HepG2 (cell line): ENCODE data around the gene IL10RA. TPM values are rescaled to one million over a fixed set of nuclear protein-coding genes. Genes with fewer than 3 reads are reported as not detected.

Experiments
- ATAC-seq: fragments of 200-7000 bp; cut with Tn5 transposase; 3 replicates; pipeline ENCODE4 v1.9.1; 2020; ENCODE audit warnings: mild to moderate bottlenecking, moderate library complexity
- BruUV-seq: library from RNA; stranded (reverse); fragments of 400-500 nt; replicated peaks from 2 replicates; lab custom pipeline; 2021; lab: Mats Ljungman, UMichigan
- CTCF ChIA-PET: fragments of 300-600 bp; formaldehyde crosslinking; extraction: SDS; loops from one replicate; lab custom pipeline; 2021; ENCODE audit warnings: low total read pairs, inconsistent platforms, low intra/inter-chr PET ratio; lab: Yijun Ruan, JAX
- POLR2A ChIA-PET: fragments of 350-600 bp; sonication (Branson Sonifier 250); formaldehyde crosslinking; loops from one replicate; lab custom pipeline; 2020; ENCODE audit warnings: antibody characterized with exemption, inconsistent platforms; lab: Yijun Ruan, JAX
- DNase-seq: peaks from one replicate; pipeline ENCODE4 v3.0.0-alpha.2; 2015; ENCODE audit warnings: low spot score
- FAIRE-seq: peaks from 3 replicates; lab custom pipeline; 2011; peaks lifted over from hg19 to GRCh38; lab: Jason Lieb, UNC
- H2AFZ ChIP-seq: one replicate; pipeline ENCODE4 v1.6.1; 2011; ENCODE audit warnings: low read length, inconsistent platforms
- H3K27ac ChIP-seq: fragments of 300-600 bp; 3 replicates; pipeline ENCODE4 v1.8.0; 2011; ENCODE audit warnings: mixed run types, mild to moderate bottlenecking, mixed read lengths, low read length, inconsistent platforms; ENCODE audit not compliant: insufficient read depth; ENCODE audit errors: extremely low read length
- H3K27me3 ChIP-seq, 2 experiments: fragments of 200-600 bp in 1 of 2; 2 replicates in 1 of 2; 3 replicates in 1 of 2; pipeline versions ENCODE4 v1.6.0 to v1.8.0; 2011; ENCODE audit warnings: low read length in 2 of 2, mild to moderate bottlenecking in 2 of 2, moderate library complexity in 2 of 2, inconsistent platforms in 1 of 2; ENCODE audit not compliant: insufficient read depth in 2 of 2, control insufficient read depth in 1 of 2
- H3K36me3 ChIP-seq, 2 experiments: fragments of 200-600 bp in 1 of 2; replicated peaks in 1 of 2; 2 replicates in 1 of 2; 3 replicates in 1 of 2; pipeline versions ENCODE4 v1.5.1 to v1.8.0; 2011; ENCODE audit warnings: low read length in 2 of 2, inconsistent platforms in 1 of 2; ENCODE audit not compliant: insufficient read depth in 2 of 2, control insufficient read depth in 1 of 2
- H3K4me1 ChIP-seq: 2 replicates; pipeline ENCODE4 v1.5.1; 2012; ENCODE audit warnings: low read length, inconsistent platforms; ENCODE audit not compliant: insufficient read depth
- H3K4me2 ChIP-seq: 2 replicates; pipeline ENCODE4 v1.6.0; 2011; ENCODE audit warnings: low read depth, low read length, inconsistent platforms
- H3K4me3 ChIP-seq, 3 experiments: fragments of 200-600 bp in 1 of 3; sonication (generic), shearing (Covaris generic) in 1 of 3; replicated peaks in 1 of 3; 2 replicates each; pipeline ENCODE4 v1.5.1; 2011 to 2016; ENCODE audit warnings: low read length in 3 of 3, inconsistent platforms in 2 of 3, low read depth in 2 of 3, mild to moderate bottlenecking in 2 of 3, control low read depth in 1 of 3, mixed read lengths in 1 of 3; ENCODE audit not compliant: insufficient read depth in 1 of 3
- H3K79me2 ChIP-seq: one replicate; pipeline ENCODE4 v1.6.1; 2011; ENCODE audit warnings: low read length, inconsistent platforms; ENCODE audit not compliant: insufficient read depth
- H3K9ac ChIP-seq: 2 replicates; pipeline ENCODE4 v1.6.0; 2011; ENCODE audit warnings: mild to moderate bottlenecking, low read depth, low read length, inconsistent platforms; ENCODE audit not compliant: insufficient read depth
- H3K9me3 ChIP-seq: 2 replicates; pipeline ENCODE4 v1.5.1; 2012; ENCODE audit warnings: mild to moderate bottlenecking, low read length
- H4K20me1 ChIP-seq: 2 replicates; pipeline ENCODE4 v1.6.0; 2011; ENCODE audit warnings: inconsistent platforms, mild to moderate bottlenecking, low read length, moderate library complexity; ENCODE audit not compliant: insufficient read depth
- KIAA2018 ChIP-seq: sonication (generic); formaldehyde crosslinking; IDR thresholded peaks from 2 replicates; pipeline ENCODE4 v1.5.0; 2020; ENCODE audit warnings: mild to moderate bottlenecking, missing genetic modification reagents, borderline replicate concordance
- MLXIP ChIP-seq: sonication (generic); formaldehyde crosslinking; IDR thresholded peaks from 2 replicates; pipeline ENCODE4 v1.9.0; 2021; ENCODE audit warnings: missing genetic modification reagents, borderline replicate concordance
- MYPOP ChIP-seq: sonication (generic); formaldehyde crosslinking; IDR thresholded peaks from 2 replicates; pipeline ENCODE4 v1.8.1; 2023; ENCODE audit warnings: mild to moderate bottlenecking, moderate library complexity, missing genetic modification reagents
- THAP7 ChIP-seq: sonication (generic); formaldehyde crosslinking; IDR thresholded peaks from 2 replicates; pipeline ENCODE4 v1.8.1; 2023; ENCODE audit warnings: mild to moderate bottlenecking, missing genetic modification reagents
- YY1 ChIP-seq: IDR thresholded peaks from 2 replicates; pipeline ENCODE4 v1.6.1; 2011; ENCODE audit warnings: low read length, low read depth, moderate library complexity, mild to moderate bottlenecking; ENCODE audit not compliant: insufficient read depth, insufficient replicate concordance
- WGBS: methylation state at CpG from one replicate; pipeline ENCODE4 v1.1.6; 2017; ENCODE audit warnings: low lambda C conversion rate; 5-methylcytosine and 5-hydroxymethylcytosine counted together
- in situ Hi-C: cut with HindIII; loops from 2 replicates; pipeline ENCODE4 v1.10.0; 2017; ENCODE audit warnings: low pct_unique_long_range_greater_than_20kb; ENCODE audit not compliant: extremely low pct_ligation_motif_present
- intact Hi-C: fragments of 100-400 bp; cut with micrococcal nuclease; formaldehyde crosslinking; loops from one replicate; pipeline ENCODE4 v1.10.0; 2022; ENCODE audit not compliant: unreplicated experiment
- polyA plus RNA-seq, 8 experiments: library from polyadenylated mRNA; depleted of rRNA in 3 of 8; stranded (reverse) in 7 of 8; unstranded in 1 of 8; fragments of >200 nt; fragmentation: Illumina TruSeq in 4 of 8; extraction: Trizol in 4 of 8; gene quantifications; 2 replicates each; pipeline versions ENCODE4 v1.2.1 to v1.2.3, GENCODE V29; 2011 to 2016; ENCODE audit warnings: low read depth in 4 of 8, missing spikeins in 1 of 8, mixed read lengths in 1 of 8; ENCODE audit not compliant: insufficient read depth in 1 of 8
- total RNA-seq, 5 experiments: library from RNA; depleted of rRNA; stranded (reverse); fragments of >200 nt; fragmentation: Illumina TruSeq; extraction: Trizol; gene quantifications; 2 replicates each; pipeline ENCODE4 v1.2.3, GENCODE V29; 2016; ENCODE audit warnings: low read depth in 1 of 5

Gene IL10RA
- total and polyA plus RNA-seq, 2 of the 13 experiments (the other 11 are each of a cell fraction or from before 2014, with no cell fraction given), result not detected

GRCh38 chr11:117941976-117942654 is 44.1 kb upstream of the IL10RA start (continued):
- TF ChIP-seq THAP7 (CRISPR knock-in tag), result no peak
- TF ChIP-seq YY1, result no peak
- TF ChIP-seq MYPOP (CRISPR knock-in tag), result no peak

GRCh38 chr11:117944554-117944953 is 41.6 kb upstream of the IL10RA start:
- no peaks in the 10 kb centered on the region for H3K4me1 ChIP-seq
- H3K9me3 ChIP-seq, result no peaks in the 10 kb centered on the region; the same call in 1 of the 2 replicates
- no peak overlapping the region for H3K4me3 ChIP-seq
- no peak overlapping the region for H3K27ac ChIP-seq
- WGBS, result 0% methylated on average over 5 of the region's 5 CpGs
- H3K79me2 ChIP-seq, result no peaks in the 10 kb centered on the region
- no peak overlapping the region for H3K4me2 ChIP-seq
- no peak for ATAC-seq
- no peaks in the 10 kb centered on the region for H3K36me3 ChIP-seq
- POLR2A ChIA-PET, result no interaction called here
- no peak overlapping the region for H3K9ac ChIP-seq
- FAIRE-seq, result no peak
- in situ Hi-C loops, result loop anchor here (25.0 kb wide), 1 partner anchor 507 kb away; no protein-coding TSS in a partner anchor
- no peak overlapping the region for H2AFZ ChIP-seq
- peaks cover 1 to 10% of the 10 kb centered on the region in 2 experiments; a peak in 1 of 5 replicates for H3K27me3 ChIP-seq
- H4K20me1 ChIP-seq, result no peaks in the 10 kb centered on the region
- CTCF ChIA-PET, result interaction anchor here (1.6 kb wide), 1 partner anchor 100 kb away, joined by 8 read pairs; no protein-coding TSS in a partner anchor
- BruUV-seq, result no TSS peak
- intact Hi-C loops, result loop anchor here (10.0 kb wide), 1 partner anchor 520 kb away; no protein-coding TSS in a partner anchor
- no peak for DNase-seq
- TF ChIP-seq MLXIP, result no peak
- TF ChIP-seq KIAA2018 (CRISPR knock-in tag), result no peak
